HG03175 (cell line): ENCODE data around the gene SNX8.

ENCODE experiments used
- ATAC-seq: cut with Tn5 transposase; IDR thresholded peaks from one replicate; pipeline ENCODE4 v1.9.1; 2021; ENCODE audit warnings: mild to moderate bottlenecking, moderate library complexity; ENCODE audit not compliant: unreplicated experiment

The SNX8 gene

DNA sequence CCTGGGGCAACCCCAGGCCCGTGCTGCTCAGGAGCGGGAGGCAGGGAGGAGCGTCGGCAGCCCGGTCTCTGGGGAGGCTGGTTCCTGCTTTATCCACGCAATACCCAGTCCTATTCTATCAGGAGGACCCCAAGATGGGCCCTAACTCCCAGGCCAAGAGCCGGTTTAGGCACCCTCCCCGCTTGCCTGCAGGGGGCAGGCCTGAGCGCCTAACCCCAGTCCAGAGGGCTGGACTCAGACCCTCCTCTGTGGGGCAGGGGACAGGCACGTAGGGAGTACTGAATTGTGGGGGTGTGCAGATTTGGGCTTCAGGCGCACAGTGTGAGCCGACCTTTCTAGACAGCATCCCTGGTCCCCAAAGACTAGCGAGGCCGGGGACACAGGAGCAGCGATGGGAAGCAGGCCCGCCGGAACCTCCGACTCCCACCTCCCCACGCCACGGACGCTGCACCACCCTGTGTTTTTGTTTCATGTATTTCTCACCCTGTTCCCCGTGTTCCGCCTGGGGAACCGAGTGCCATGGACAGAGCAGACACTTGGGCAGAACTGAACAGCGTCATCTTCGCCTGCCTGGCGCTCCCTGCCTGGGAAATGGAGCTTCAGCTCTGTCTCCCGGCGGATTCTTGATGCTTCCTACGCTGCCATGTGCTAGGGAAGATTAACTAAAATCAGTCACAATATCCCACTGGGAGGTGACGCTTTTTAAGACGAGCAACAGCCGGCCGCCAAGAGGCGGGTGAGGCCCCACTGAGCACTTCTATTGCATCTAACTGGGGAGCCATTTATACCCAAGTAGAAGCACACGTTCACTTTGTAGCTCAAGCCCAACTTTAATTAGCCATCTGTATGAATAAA, 66.9 kb downstream of the SNX8 start:
- no peak for ATAC-seq

DNA sequence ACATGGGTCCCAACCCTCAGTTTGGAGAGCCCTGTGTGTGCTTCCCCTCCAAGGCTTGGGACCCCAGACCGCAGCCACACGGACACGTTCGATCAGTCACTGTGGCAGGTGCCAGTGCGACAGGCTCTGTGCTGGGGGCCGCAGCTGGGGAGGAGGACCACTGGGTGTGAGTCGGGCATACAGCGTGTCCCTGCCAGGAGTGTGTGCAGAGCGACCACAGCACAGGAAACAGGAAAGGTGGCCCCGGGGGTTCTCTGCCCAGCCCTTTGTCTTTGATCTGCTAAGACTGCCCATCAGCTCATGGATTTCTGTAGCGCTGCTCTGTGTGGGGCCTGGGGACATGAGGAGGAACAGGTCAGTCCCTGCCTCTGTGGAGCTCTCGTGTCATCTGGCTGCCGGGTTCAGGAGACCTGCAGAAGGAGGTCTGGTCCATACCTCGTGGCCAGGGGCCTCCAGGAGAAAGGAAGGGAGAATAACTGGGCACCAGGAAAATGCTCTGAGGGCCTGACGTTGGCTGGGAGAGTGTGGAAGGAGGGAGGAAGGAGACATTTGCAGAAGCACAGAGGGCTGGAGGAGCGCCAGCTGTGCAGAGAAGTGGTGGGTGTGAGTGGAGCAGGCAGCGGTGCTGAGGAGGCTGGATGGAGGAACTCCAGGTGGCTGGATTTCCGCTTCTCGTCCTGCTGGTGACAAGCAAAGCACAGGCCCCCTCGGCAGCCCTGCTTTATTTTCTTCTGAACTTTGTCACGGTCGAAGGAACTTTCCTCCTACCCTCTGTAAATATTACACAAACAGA, 68.2 kb downstream of the SNX8 start:
- no peak for ATAC-seq

DNA sequence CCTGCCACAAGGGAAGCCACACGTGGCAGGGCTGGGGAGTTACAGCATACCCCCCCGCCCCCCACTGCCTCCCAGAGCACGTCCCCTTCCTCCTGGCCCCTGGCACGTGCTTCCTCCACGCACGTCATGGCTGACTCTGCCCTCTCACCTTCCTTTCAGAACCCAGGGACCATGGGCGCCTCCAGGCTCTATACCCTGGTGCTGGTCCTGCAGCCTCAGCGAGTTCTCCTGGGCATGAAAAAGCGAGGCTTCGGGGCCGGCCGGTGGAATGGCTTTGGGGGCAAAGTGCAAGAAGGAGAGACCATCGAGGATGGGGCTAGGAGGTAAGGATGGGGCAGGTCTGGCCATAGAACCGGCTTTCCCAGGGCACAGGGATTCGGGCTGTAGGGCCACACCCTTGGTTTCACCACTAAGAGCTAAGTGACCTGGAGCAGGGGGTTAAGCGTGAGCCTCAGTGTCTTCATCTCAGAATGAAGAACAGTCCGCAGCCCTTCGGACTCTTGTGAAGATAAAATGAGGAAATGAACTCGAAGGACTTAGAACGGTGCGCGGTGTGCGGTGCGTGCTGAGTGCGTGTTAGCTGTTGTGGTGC, 69.7 kb downstream of the SNX8 start:
- ATAC-seq, result no peak

DNA sequence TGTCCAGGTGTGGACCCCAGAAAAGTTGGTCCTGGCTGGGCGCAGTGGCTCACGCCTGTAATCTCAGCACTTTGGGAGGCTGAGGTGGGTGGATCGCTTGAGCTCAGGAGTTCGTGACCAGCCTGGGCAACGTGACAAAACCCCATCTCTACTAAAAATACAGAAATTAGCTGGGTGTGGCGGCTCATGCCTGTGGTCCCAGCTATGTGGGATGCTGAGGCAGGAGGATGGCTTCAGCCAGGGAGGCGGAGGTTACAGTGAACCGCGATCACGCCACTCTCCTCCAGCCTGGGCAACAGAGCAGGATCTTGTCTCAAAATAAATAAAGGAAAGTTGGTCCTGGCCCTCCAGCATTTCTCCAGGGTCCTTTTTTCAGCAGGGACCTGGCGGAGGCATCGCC, 70.8 kb downstream of the SNX8 start:
- no peak for ATAC-seq

DNA sequence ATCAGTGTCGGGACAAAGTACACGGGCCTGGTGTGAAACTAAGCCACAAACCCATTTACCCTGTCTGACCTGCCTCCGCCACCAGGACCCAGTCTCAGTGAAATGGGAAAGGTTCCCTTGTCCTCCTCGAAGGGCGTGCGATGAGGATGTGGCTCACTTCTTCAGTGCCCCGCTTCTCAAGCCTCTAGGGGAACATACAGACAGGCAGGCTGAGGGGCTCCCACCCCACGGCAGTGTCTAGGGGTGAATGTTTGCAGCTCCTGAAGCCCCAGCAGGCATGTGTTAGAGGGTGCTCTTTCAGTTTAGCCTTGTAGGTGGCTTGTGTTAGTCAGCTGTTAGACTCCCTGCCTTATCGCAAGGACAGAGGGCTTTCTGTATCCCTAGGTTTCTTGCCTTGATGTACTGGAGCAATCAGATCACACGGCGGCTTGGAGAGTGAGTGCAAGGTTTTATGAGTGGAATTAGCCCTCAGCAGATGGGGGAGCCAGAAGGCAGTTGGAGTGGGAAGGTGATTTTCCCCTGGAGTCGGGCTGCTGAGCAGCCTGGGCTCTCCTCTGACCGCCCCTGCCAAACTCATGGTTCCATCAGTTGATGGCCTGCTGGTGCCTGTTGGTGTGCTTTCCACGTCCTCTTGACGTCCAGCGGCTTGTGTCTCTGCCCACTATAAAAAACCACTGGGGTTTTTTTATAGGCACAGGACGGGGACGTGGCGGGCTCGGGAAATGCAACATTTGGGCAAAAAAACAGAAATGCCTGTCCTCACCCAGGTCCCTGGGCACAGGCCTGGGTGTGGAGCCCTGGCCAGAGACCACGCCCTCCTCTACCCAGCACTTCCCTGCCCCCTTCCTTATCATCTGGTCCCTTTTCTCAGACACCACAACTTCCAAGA, 71.5 kb downstream of the SNX8 start:
- ATAC-seq, result peak; percentile 32

DNA sequence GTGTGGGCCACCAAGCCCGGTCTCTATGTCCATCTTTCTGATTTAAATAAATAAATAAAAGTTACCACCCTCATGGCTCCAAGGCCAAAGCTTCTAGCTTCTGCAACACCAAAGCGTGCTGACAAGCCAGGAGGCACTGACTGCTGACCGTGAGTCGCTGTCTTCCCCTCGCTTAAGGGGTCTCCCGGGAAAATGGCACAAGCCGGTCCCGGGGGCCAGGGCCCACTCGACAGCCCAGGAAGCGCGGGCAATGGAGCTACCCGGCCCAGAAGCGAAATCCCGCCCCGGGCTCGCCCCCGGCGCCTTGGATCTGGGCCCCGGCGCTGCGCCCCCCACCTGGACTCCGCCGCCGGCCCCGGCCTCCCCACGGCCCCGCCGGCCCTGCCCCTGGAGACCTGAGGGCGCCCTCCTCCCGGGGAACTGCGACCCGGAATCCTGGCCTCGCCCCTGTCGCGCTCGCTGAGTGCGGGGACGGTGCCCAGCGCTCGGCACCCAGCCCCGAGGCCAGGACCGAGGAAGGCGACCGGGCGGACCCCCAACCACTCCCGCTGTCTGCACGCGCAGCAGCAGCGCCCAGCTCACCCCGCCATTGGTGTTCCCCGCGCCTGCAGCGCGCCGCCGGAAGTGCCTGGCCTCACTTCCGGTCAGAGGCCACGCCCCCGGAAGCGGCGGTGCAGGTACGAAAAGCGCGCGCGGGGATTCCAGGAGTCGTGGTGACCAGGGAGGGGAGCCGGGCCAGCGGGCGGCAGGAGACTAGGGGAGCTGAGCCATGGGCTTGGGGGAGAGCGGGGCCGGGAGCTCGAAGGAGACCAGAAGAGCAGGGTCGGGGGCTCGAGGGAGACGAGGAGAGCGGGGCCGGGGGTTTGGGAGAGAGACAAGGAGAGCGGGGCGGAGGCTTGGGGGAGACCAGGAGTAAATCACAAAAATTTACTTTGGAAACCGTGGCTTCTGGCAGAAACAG, 72.4 kb downstream of the SNX8 start, which contains the start of the genes MRM2 and NUDT1:
Gene MRM2, minus strand, starts transcription at position 626 of the 961 bp plus-strand sequence. Its CDS starts 36 bp downstream, at position 590.
Gene NUDT1, plus strand, starts transcription at position 647 of the 961 bp plus-strand sequence. CDS start 2,349 bp downstream, outside the sequence.
- peak; percentile 62 for ATAC-seq

DNA sequence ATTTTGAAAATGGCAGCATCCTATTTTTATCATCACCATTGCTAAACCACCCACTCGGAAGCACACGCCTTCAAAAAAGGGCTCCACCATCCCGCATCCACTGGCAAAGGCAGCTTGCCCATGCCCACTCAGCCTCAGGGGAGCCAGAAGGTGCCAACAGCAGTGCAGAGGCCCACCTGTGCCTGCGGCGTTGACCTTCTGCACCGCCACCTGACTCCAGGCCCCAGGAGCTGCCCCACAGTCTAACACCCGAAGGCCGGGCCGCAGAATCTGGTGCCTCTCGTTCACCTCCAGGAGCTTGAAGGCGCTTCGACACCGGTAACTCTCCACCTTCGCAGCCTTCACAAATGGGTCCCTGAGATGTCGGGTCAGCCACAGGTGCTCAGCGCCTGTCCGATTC, 75.0 kb downstream of the SNX8 start:
- no peak for ATAC-seq

DNA sequence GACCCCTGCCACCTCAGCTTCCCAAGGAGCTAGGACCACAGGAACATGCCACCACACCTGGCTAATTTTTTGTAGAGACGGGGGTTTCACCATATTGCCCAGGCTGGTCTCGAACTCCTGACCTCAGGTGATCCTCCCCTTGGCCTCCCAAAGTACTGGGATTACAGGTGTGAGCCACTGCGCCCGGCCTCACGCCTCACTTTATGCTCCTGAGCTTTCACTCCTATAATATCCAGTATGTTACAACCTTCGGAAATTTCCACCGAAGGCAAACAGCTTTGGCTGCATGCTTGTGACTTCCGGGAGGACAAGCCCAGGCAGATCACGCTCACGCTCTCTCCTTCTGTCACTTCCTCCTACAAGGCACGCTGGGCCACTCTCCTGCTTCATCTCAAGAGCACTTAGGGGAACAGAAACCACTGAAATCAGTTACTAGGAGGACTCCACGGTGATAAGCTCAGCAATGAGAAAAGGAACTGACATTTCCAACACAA, 77.1 kb downstream of the SNX8 start:
- peak; percentile 61 for ATAC-seq

DNA sequence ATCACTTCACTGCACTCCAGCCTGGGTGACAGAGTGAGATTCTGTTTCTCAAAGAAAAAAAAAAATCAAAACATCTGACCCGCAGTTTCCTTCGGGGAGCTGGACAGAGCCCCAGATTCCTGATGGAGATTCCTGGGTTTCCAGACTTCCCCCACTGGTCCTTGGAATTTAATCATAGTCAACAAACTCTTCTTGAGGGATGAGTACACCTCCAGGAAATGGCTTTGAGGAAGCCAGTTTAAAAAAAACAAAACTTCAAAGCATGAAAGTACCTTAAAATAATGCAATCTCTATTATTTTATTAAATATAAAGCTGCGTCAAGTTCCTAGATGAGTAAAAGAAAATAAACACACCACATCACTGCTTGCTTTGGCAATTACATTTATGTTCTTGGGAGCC, 80.3 kb downstream of the SNX8 start:
- ATAC-seq, result no peak

DNA sequence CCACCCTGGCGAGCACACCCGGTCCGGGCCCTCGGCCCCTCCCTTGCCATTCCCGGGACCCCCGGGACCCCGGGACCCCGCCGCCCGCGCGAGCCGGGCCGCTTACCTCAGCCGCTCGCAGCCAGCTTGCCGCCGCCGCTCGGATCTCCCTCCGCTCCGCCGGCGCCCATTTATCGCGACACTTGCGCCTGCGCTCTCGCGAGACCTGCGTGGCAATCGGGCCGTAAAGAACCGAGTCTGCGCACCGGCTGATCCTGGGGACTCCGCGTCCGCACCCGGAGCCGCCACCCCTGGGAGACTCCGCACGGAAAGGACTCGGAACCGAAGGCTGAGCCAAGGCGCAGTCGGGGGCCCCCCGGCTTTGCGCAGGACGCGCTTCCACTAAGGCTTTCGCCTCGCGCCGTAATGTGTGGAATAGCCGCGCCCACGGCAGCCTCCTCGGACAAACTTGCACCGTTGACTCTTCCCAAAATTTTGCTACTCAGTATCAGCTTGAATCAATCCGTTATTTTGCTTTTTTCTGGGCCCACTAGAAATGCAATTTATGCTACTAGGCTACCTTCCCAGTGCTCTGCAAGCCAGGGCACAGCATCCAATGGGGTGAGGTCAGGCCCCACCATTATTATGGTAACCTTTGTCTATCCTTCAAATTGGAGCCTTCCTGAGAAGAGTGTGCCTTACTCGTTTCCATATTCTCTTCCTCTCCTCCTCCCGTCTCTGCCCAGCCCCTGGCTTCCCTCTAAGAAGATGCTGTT, 81.3 kb downstream of the SNX8 start, which contains the start of gene MAD1L1:
Gene MAD1L1, minus strand, starts transcription at position 180 of the 755 bp plus-strand sequence. CDS start 2,812 bp downstream, outside the sequence.
- peak; percentile 75 for ATAC-seq

DNA sequence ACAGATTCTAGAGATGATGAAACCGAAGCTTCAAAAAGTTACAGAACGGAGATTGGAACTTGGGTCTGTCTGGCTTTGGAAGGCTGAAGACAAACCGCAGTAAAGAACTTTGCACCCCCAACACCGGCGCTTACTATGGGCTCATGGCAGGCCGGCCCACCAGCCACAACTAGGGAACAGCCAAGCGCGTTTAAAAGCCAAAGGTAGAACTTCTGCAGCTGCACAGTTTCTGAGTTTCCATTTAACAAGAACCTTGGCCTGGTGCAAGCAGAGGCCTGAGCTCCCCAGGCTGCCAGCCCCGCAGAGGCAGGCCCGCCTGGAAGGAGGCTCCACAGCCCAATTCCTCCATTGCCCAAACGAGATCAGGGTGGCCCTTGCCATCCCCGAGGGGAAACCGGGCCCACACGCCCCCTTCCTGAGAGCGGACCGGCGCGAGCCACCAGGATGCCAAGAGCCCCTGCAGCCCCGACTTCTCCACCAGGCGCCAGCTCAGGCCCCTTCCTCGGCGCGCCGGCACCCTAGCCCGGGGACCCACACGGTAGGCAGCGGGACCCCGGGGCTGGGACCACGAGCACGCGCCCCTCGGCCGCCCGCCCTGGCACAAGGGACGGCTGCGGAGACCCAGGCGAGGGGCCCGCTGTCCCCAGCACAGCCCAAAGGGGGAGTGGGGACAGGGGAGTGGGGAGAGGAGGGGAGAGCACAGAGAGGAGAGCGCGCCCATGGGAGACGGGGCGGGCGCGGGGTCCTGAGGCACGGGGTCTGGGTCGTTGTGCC, 82.1 kb downstream of the SNX8 start:
- ATAC-seq, result peak; percentile 33

DNA sequence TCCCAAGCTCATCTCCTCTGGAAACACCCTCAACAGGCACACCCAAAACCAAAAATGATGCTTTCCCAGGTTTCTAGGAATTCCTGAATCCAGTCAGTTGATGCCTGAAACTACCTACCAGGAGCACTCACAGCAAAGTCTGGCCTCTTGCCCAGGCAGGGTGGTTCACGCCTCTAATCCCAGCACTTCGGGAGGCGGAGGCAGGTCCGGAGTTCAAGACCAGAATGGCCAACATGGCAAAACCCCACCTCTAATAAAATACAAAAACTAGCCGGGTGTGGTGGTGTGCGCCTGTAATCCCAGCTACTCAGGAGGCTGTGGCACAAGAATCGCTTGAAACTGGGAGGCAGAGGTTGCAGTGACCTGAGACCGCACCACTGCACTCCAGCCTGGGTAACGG, 83.4 kb downstream of the SNX8 start:
- no peak for ATAC-seq

DNA sequence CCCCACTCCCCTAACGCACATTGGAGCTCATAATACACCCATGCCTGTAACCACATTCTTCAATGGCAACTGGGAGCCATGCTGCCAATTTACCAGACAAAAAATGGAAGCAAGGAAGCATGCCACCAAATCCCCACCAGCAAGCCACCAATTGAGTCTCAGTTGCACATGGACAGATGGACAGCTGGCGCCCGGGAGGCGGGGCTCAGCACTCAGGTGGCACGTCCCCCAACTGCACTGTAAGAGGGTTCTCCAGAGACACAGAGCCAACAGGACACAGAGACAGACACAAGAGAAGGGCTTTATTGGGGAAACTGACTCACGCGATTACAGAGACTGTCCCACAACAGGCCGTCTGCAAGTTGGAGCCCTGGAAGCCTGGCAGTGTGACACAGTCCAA, 84.0 kb downstream of the SNX8 start:
- no peak for ATAC-seq

DNA sequence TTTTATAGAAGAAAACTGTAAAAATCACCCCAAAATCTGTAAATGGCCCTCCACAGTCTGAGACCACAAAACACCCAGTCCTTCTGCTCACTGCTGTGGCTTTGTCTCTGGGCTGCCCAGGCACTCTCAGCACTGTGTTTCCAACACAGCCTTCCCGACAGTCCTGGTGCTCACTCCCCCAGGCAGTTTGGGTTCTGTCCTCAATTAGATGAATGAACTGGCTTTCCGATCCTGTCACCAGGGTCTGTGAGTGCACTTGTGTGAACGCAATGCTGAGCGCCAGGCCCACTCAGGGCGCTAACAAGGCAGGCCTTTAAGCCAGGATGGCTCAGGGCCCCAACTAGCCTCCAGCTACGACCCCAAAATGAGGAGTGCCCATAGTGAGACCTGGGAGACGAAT, 84.8 kb downstream of the SNX8 start:
- no peak for ATAC-seq

DNA sequence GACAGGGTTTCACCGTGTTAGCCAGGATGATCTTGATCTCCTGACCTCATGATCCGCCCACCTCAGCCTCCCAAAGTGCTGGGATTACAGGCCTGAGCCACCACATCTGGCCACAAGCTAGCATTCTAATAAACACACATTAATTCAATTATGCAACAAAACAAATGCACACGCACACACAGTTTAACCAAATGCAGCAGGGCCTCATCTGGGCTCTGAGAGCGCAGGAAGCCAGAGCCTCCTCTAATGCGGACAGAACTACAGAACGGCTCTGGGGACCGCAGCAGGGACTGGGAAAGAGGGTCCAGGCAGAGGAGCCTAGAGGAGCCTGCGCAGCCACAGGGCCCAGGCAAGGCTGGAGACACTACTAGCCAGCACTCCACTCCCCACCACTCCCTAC, 85.3 kb downstream of the SNX8 start:
- ATAC-seq, result no peak

DNA sequence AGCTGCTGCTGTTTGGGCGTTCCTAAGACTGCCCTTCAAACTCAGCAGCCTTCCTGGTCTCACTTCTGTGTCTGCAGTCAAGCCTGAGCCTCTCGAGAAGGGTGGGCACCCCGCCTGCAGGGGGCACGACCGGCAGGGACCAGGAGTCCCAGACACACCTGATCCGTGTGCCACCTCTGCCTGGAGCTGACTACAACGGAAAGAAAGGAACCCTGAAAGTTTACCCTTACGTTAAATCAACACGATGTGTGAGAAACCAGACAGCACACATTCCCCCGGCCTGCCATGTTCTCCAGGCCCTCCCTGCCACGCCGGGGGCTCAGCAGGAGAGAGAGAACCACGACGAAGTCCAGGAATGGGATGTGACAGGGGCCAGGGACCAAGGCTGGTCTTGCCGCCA, 86.5 kb downstream of the SNX8 start:
- no peak for ATAC-seq

DNA sequence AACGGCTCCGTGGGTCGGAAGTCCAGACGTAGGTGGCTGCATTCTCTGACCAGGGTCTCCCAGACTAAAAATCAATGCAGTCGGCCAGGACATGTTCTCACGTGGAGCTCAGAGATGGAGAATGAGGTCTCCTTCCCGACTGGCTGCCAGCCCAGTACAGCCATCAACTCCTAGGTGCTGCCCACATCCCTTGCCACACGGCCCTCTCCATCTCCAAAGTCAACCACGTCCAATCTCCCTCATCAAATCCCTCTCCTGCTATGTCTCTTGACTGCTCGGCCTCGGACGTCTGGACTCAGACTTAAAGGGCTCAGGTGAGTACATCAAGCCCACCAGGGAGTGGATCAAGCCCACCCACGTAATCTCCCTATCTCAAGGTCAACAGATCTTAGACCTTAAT, 88.4 kb downstream of the SNX8 start:
- no peak for ATAC-seq

DNA sequence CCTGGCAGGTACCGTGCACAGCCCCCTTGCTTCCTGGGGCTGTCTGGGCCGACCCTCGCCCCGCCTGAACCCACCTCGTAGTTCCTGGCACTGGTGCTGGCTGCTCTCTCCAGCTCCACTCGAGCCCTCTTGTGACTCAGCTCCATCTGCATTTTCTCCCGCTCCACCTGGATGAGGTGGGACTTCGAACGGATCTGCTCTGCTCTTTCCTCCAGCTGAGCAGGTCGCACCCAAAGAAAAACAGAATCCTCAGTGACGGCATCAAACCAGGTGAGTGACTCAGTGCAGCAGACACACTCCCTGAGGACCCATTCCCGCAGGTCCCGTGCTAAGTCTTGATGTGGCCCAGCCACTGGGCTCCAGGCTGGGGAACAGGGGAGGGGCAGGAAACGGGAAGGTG, 88.9 kb downstream of the SNX8 start:
- ATAC-seq, result no peak
